Stimulated activated memory B cell treated with anti-CD40 and anti-IgM and Interleukin-4, amounts not matched to agents 10 μg/mL and 1 μg/mL and 100 μg/mL, for 72 hours (primary cell): Measurements from ENCODE around the gene THAP8.
"Not testable (repeated sequence)": the region's sequence is repeated elsewhere in the genome, so short reads cannot be mapped to it uniquely, and the experiment has no call there.

Experiments used
- ATAC-seq: fragments of 150-1000 bp; cut with Tn5 transposase; 2 replicates; pipeline ENCODE4 v1.10.0; 2021
- H3K27ac Mint-ChIP-seq: one replicate; pipeline ENCODE4 v1.8.0; 2022; ENCODE audit warnings: mild to moderate bottlenecking, mixed read lengths
- H3K27me3 Mint-ChIP-seq: one replicate; pipeline ENCODE4 v1.8.0; 2022; ENCODE audit warnings: mixed read lengths
- H3K36me3 Mint-ChIP-seq: one replicate; pipeline ENCODE4 v1.8.0; 2022; ENCODE audit warnings: mixed read lengths
- H3K4me1 Mint-ChIP-seq: one replicate; pipeline ENCODE4 v1.8.0; 2022; ENCODE audit warnings: mixed read lengths
- H3K4me3 Mint-ChIP-seq: one replicate; pipeline ENCODE4 v1.8.0; 2022; ENCODE audit warnings: mild to moderate bottlenecking, moderate library complexity, mixed read lengths
- H3K9me3 Mint-ChIP-seq: one replicate; pipeline ENCODE4 v1.8.0; 2022; ENCODE audit warnings: mixed read lengths

THAP8 gene

GRCh38 chr19:36081894-36082293, 27.8 kb upstream of the THAP8 start:
- H3K4me1 Mint-ChIP-seq: no peaks in the 10 kb centered on the region
- H3K36me3 Mint-ChIP-seq: peaks cover 23% of the 10 kb centered on the region
- no peak overlapping the region for H3K27ac Mint-ChIP-seq

DNA sequence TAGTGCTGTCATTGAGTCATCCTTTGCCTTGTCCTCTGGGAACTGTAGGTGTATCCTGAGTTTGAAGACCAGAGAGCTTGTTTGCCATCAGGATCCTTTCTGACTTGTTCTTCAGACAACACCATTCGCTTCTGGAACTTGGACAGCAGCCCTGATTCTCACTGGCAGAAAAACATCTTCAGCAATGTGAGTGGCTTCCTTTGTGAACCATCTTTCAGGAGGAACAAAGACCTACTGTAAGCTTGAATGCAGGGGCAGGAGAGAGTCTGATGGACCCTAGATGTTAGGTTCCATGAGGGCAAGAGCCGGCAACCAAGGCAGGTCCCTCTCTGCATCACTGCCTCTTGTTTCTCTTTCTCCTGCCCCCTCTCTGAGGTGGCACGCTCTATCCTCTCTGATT, 27.3 kb upstream of the THAP8 start:
- Mint-ChIP-seq H3K27me3 (no peaks in the 10 kb centered on the region), H3K36me3 (peaks cover 23% of the 10 kb centered on the region), H3K27ac (no peak overlapping the region), H3K9me3 (no peaks in the 10 kb centered on the region), H3K4me3 (no peak overlapping the region), H3K4me1 (no peaks in the 10 kb centered on the region)
- ATAC-seq: no peak

More at GRCh38 chr19:36081894-36082293, 27.8 kb upstream of the THAP8 start:
- Mint-ChIP-seq H3K9me3 (no peaks in the 10 kb centered on the region), H3K27me3 (no peaks in the 10 kb centered on the region), H3K4me3 (no peak overlapping the region)
- ATAC-seq: no peak

DNA sequence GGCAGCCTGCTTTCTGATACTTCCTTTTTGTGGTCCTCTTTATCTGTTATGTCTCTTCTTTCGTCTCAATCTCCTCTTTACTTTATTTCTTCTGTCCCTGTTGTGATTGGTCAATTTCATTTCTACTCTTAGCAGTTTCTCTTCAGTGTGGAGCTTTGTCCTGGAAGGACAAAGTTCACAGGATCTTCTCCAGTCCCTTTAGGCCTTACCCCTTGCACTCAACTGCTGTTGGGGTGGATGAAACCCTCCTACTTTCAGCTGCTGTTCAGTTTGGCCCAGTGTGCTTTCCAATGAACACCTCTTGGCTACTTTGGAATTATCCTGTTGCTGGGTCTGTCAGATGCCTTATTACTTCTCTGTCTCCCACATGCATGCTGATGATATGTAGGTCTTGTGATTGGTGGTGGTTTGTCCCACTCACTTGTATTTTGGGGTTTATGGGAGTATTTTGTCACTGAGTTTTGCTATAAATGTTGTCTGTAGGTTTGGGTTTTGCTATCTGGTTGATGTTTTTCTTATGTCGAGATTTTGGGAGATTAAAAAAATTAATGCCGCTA, 25.4 kb upstream of the THAP8 start:
- Mint-ChIP-seq H3K27me3 (no peaks in the 10 kb centered on the region), H3K27ac (no peak overlapping the region), H3K36me3 (peaks cover 23% of the 10 kb centered on the region), H3K9me3 (no peaks in the 10 kb centered on the region), H3K4me1 (no peaks in the 10 kb centered on the region), H3K4me3 (no peak overlapping the region)
- no peak for ATAC-seq

DNA sequence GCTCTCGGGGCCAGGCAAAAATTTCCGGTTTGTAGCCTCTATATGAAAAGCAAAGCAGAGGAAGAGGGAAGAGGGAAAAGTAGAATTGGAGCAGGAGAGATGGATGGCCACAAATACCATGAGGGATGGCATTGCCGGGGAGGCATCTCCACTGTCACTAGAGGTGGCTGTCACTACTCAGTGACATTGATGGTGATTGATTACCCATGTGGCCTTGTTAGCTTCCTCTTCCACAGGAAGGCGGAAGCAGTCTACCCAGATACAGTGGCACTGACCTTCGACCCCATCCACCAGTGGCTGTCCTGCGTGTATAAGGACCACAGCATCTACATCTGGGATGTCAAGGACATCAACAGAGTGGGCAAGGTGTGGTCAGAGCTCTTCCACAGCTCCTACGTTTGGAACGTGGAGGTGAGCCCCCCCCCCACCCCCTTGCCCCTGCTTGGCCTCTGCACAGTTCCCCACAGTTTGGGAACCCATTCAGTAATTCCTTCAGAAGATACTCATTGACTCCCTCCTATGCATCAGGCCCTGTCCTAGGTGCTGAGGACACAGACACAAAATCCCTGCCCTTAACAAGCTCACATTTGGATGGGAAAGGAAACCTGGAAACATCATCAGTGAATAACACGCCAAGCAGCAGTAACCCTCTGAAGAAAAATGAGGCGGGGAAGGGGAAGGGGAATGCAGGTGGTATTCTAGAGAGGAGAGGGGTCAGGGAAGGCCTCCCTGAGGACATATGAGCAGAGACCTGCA, 19.2 kb upstream of the THAP8 start:
- H3K4me1 Mint-ChIP-seq: no peaks in the 10 kb centered on the region
- no peaks in the 10 kb centered on the region for H3K27me3 Mint-ChIP-seq
- peaks cover 7% of the 10 kb centered on the region for H3K36me3 Mint-ChIP-seq
- H3K9me3 Mint-ChIP-seq: no peaks in the 10 kb centered on the region
- no peak overlapping the region for H3K4me3 Mint-ChIP-seq
- ATAC-seq: no peak
- no peak overlapping the region for H3K27ac Mint-ChIP-seq

- H3K9me3 Mint-ChIP-seq: no peaks in the 10 kb centered on the region
- no peak for ATAC-seq
- H3K27ac Mint-ChIP-seq: no peak overlapping the region
- H3K36me3 Mint-ChIP-seq: peaks cover 7% of the 10 kb centered on the region
- no peaks in the 10 kb centered on the region for H3K4me1 Mint-ChIP-seq
- no peak overlapping the region for H3K4me3 Mint-ChIP-seq
- no peaks in the 10 kb centered on the region for H3K27me3 Mint-ChIP-seq
Observed at GRCh38 chr19:36072081-36072480, 18.0 kb upstream of the THAP8 start.

- not testable (repeated sequence) for ATAC-seq
Observed at GRCh38 chr19:36068810-36069499, 14.9 kb upstream of the THAP8 start.

DNA sequence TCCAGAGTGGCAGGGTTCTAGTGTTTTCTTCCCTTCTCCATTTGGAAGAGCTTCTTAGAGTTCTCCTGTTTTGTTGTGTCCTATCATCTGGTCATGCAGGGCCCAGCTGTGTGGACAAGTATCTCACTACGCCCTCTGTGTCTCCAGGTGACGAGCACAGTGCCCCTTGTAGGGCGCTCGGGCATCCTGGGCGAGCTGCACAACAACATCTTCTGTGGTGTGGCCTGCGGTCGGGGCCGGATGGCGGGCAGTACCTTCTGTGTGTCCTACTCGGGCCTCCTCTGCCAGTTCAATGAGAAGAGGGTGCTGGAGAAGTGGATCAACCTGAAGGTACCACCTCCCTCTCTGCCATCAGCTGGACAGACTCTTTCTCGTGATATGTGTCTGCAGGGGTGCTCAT, 13.6 kb upstream of the THAP8 start:
- ATAC-seq: no peak
- H3K9me3 Mint-ChIP-seq: no peaks in the 10 kb centered on the region
- H3K27me3 Mint-ChIP-seq: no peaks in the 10 kb centered on the region
- no peak overlapping the region for H3K27ac Mint-ChIP-seq
- no peak overlapping the region for H3K4me3 Mint-ChIP-seq
- no peaks in the 10 kb centered on the region for H3K4me1 Mint-ChIP-seq
- no peaks in the 10 kb centered on the region for H3K36me3 Mint-ChIP-seq

More at GRCh38 chr19:36068810-36069499, 14.9 kb upstream of the THAP8 start:
- not testable (repeated sequence) for H3K27ac Mint-ChIP-seq, H3K36me3 Mint-ChIP-seq, H3K4me1 Mint-ChIP-seq, H3K27me3 Mint-ChIP-seq, H3K4me3 Mint-ChIP-seq, H3K9me3 Mint-ChIP-seq

DNA sequence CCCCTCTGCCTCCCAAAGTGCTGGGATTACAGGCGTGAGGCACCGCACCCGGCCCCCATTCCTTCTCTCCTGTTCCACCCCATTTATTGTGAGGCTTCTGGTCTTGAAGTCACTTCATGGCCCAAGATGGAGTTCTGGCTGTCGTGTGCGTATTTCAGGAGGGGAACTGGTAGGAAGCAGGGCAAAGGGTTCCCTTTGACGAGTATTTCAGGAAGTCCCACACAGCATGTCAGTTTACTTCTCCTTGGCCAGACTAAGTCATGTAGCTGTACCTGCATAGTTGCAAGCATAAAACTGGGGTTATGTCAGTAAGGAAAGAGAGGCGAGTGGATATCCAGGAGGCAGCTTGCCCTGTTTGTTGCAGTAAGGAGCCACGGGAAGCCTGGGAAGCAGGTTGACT, 10.7 kb upstream of the THAP8 start:
- H3K36me3 Mint-ChIP-seq: no peaks in the 10 kb centered on the region
- no peaks in the 10 kb centered on the region for H3K27me3 Mint-ChIP-seq
- H3K4me3 Mint-ChIP-seq: no peak overlapping the region
- no peak overlapping the region for H3K27ac Mint-ChIP-seq
- H3K4me1 Mint-ChIP-seq: no peaks in the 10 kb centered on the region
- ATAC-seq: no peak
- H3K9me3 Mint-ChIP-seq: no peaks in the 10 kb centered on the region

GRCh38 chr19:36061367-36061766, 7.3 kb upstream of the THAP8 start:
- no peak overlapping the region for H3K4me3 Mint-ChIP-seq
- no peaks in the 10 kb centered on the region for H3K27me3 Mint-ChIP-seq
- no peaks in the 10 kb centered on the region for H3K4me1 Mint-ChIP-seq
- no peaks in the 10 kb centered on the region for H3K9me3 Mint-ChIP-seq
- H3K27ac Mint-ChIP-seq: no peak overlapping the region
- no peak for ATAC-seq
- H3K36me3 Mint-ChIP-seq: no peaks in the 10 kb centered on the region

DNA sequence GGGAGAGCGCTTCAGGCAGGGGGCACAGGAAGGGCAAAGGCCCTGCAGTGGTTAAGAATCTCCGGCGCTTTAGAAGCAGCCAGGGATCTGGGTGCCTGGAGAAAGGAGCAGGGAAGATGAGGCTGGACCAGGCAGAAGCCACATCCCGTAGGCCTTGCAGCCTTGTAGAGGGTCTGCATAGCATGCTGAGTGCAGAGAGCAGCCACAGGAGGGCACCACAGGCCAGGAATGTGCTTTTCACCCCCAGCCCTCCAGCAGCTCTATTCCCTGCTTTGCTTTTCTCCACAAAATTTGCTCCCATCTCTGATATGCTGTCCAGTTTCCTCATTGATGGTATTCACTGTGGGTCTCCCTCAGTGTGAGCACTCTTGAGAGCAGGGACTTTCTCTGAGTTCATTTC, 6.3 kb upstream of the THAP8 start:
- Mint-ChIP-seq H3K27ac (no peak overlapping the region), H3K27me3 (no peaks in the 10 kb centered on the region), H3K4me1 (peaks cover 3% of the 10 kb centered on the region), H3K36me3 (no peaks in the 10 kb centered on the region), H3K9me3 (no peaks in the 10 kb centered on the region), H3K4me3 (no peak overlapping the region)
- peak; percentile 52 for ATAC-seq

DNA sequence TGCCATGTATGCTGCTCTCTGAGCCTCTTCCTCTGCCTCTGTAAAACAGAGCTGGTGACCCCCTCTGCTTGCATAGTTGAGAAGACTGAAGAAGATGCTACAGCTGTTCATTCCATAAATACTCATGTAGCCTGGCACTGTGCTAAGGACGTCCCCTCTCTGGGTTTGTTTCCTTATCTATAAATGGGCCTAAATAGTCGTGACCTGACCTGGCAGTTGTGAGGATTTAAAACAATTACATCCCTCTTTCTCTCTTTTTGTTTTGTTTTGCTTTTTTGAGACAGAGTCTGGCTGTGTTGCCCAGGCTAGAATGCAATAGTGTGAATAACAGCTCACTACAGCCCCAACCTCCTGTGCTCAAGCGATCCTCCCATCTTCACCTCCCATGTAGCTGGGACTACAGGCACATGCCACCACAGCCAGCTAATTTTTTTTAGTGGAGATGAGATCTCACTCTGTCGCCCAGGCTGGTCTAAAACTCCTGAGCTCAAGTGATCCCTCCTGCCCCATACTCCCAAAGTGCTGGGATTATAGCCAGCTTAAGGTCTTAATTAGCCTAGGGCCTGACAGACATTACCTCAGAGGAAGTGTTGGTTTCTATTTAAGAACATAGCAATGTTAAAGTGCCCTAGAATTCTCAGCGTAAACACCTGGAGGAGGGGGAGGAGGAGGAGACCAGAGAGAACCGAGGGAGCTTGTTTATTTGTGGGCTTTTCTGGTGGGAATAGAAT, 5.3 kb upstream of the THAP8 start:
- Mint-ChIP-seq H3K36me3 (no peaks in the 10 kb centered on the region), H3K9me3 (no peaks in the 10 kb centered on the region), H3K27ac (no peak overlapping the region), H3K27me3 (no peaks in the 10 kb centered on the region), H3K4me3 (no peak overlapping the region), H3K4me1 (peaks cover 7% of the 10 kb centered on the region)
- ATAC-seq: no peak

GRCh38 chr19:36058481-36059179, 4.5 kb upstream of the THAP8 start:
- no peak for ATAC-seq
- no peaks in the 10 kb centered on the region for H3K36me3 Mint-ChIP-seq
- H3K4me3 Mint-ChIP-seq: no peak overlapping the region
- no peaks in the 10 kb centered on the region for H3K27me3 Mint-ChIP-seq
- no peak overlapping the region for H3K27ac Mint-ChIP-seq
- peaks cover 7% of the 10 kb centered on the region for H3K4me1 Mint-ChIP-seq
- H3K9me3 Mint-ChIP-seq: no peaks in the 10 kb centered on the region

- peak; percentile 91 for ATAC-seq
- peak within 1 kb of the TSS; percentile 95 for H3K4me3 Mint-ChIP-seq
- H3K9me3 Mint-ChIP-seq: no peaks in the 10 kb centered on the region
- H3K4me1 Mint-ChIP-seq: peaks cover 13% of the 10 kb centered on the region
- peak within 1 kb of the TSS; percentile 85 for H3K27ac Mint-ChIP-seq
- H3K27me3 Mint-ChIP-seq: no peaks in the 10 kb centered on the region
- H3K36me3 Mint-ChIP-seq: no peaks in the 10 kb centered on the region
Observed at GRCh38 chr19:36054733-36055686, 925 bp upstream of the THAP8 start, which contains the start of gene WDR62. Gene WDR62, plus strand, starts transcription at chr19:36054897. Its CDS starts 75 bp downstream, at chr19:36054972.

GRCh38 chr19:36051637-36052036, 2.4 kb downstream of the THAP8 start:
- Mint-ChIP-seq H3K27ac (no peak overlapping the region), H3K27me3 (no peaks in the 10 kb centered on the region), H3K9me3 (no peaks in the 10 kb centered on the region), H3K36me3 (no peaks in the 10 kb centered on the region), H3K4me3 (no peak overlapping the region), H3K4me1 (peaks cover 13% of the 10 kb centered on the region)
- no peak for ATAC-seq
